Measurements from ENCODE around the gene STXBP2.

DNA sequence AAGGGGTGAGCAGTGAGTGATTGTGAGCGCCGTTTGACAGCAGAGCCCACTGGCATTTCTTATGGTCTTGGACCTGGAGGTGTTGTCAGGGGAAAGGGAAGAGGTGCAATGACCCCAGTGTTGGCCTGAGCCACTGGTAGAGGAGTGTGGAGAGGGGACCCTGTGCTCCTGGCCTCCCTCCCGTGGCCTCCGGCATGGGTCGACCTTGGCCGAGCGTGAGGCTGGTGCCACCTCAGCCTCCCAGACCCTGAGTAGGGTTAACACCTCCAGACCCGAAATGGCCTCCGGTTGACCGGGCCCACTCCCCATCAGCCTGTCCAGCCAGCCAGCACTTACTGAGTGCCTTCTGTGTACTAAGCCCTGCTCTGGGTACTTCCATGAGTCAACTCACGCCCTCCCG lies 50.3 kb downstream of the STXBP2 start:
- no peak for TF ChIP-seq CTCF (tag by site-specific recombination; IDR thresholded peaks at IDR 0.05)
- no peak for TF ChIP-seq KLF16 (tag by site-specific recombination; IDR thresholded peaks at IDR 0.05)
- TF ChIP-seq, protein P1, sequence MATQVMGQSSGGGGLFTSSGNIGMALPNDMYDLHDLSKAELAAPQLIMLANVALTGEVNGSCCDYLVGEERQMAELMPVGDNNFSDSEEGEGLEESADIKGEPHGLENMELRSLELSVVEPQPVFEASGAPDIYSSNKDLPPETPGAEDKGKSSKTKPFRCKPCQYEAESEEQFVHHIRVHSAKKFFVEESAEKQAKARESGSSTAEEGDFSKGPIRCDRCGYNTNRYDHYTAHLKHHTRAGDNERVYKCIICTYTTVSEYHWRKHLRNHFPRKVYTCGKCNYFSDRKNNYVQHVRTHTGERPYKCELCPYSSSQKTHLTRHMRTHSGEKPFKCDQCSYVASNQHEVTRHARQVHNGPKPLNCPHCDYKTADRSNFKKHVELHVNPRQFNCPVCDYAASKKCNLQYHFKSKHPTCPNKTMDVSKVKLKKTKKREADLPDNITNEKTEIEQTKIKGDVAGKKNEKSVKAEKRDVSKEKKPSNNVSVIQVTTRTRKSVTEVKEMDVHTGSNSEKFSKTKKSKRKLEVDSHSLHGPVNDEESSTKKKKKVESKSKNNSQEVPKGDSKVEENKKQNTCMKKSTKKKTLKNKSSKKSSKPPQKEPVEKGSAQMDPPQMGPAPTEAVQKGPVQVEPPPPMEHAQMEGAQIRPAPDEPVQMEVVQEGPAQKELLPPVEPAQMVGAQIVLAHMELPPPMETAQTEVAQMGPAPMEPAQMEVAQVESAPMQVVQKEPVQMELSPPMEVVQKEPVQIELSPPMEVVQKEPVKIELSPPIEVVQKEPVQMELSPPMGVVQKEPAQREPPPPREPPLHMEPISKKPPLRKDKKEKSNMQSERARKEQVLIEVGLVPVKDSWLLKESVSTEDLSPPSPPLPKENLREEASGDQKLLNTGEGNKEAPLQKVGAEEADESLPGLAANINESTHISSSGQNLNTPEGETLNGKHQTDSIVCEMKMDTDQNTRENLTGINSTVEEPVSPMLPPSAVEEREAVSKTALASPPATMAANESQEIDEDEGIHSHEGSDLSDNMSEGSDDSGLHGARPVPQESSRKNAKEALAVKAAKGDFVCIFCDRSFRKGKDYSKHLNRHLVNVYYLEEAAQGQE (tag by site-specific recombination; IDR thresholded peaks at IDR 0.05) = no peak
- no peak for TF ChIP-seq TCF7L2 (IDR thresholded peaks at IDR 0.05; ENCODE audit: borderline replicate concordance, low read depth, low read length)
- TF ChIP-seq ZNF664 (tag by site-specific recombination; IDR thresholded peaks at IDR 0.05) = no peak
